ENCODE results near the gene RPUSD3. TPM values are rescaled to one million over a fixed set of nuclear protein-coding genes. Genes with fewer than 3 reads are reported as not detected.

Gene RPUSD3
- total RNA-seq, 1 donor from 2014 or later = 14.6 TPM

- no peak overlapping the region for H3K4me3 ChIP-seq (ENCODE audit: low read length in 3 of 3)
- peaks cover 9 to 11% (median 10%) of the 10 kb centered on the region in 3 donors for H3K4me1 ChIP-seq (ENCODE audit: control insufficient read depth in 3 of 3, insufficient read depth in 3 of 3, low read length in 3 of 3)
- H3K9ac ChIP-seq (ENCODE audit: low read depth in 1 of 3, low read length in 3 of 3) = no peak overlapping the region
- H3K36me3 ChIP-seq (ENCODE audit: control insufficient read depth in 3 of 3, insufficient read depth in 3 of 3, low read length in 3 of 3) = peaks cover 53 to 59% (median 57%) of the 10 kb centered on the region in 3 donors
- no peaks in the 10 kb centered on the region for H3K27me3 ChIP-seq (ENCODE audit: control insufficient read depth in 3 of 3, insufficient read depth in 3 of 3, low read length in 3 of 3)
- no peaks in the 10 kb centered on the region for H3K9me3 ChIP-seq (ENCODE audit: control insufficient read depth in 3 of 3, low read length in 3 of 3)
- H3K27ac ChIP-seq (ENCODE audit: low read depth, low read length) = no peak overlapping the region
Observed at GRCh38 chr3:9838856-9839255, 5.0 kb downstream of the RPUSD3 start.

DNA sequence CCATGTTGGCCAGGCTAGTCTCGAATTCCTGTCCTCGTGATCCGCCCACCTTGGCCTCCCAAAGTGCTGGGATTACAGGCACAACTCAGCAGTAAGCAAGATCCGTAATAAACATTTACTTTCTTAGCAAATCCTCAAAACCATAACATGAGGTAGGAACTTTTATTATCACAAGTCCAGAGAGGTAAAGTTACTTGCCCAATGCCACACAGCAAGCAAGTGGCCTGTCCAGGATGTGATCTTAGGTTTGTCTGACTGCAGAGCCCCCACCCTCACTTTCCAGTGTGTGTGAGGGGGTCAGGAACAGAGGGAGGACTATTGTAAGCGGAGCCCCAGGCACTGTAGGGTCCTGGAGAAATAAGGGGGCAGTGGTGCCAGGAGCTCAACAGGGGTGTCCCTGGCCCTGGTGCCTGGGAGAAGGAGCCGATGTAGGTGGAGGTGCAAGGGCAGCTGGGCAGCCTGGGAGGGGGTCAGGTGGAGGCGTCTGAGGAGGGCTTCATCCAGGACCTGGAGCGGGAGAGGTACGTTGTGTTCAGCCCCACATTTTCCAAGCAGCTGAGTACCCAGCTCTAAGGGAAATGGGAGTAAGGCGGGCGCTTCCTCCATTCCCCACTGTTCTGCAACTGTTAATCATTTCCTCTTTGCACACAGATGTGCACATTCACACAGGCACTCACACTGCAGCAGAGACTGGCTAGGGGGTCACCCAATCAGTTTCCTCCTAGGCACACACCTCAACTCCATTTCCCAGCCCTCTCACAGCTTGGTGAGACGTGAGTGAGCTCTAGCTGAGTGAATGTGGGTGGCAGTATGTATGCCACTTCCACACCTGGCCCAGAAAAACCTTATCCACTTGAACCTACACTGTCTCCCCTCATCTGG lies 5.9 kb downstream of the RPUSD3 start:
- Histone ChIP-seq H3K4me3 (ENCODE audit: low read length in 3 of 3) (no peak overlapping the region), H3K9ac (ENCODE audit: low read depth in 1 of 3, low read length in 3 of 3) (no peak overlapping the region), H3K27ac (ENCODE audit: low read depth, low read length) (no peak overlapping the region), H3K4me1 (ENCODE audit: control insufficient read depth in 3 of 3, insufficient read depth in 3 of 3, low read length in 3 of 3) (peaks cover 3 to 7% (median 5%) of the 10 kb centered on the region in 3 donors), H3K9me3 (ENCODE audit: control insufficient read depth in 3 of 3, low read length in 3 of 3) (no peaks in the 10 kb centered on the region), H3K27me3 (ENCODE audit: control insufficient read depth in 3 of 3, insufficient read depth in 3 of 3, low read length in 3 of 3) (no peaks in the 10 kb centered on the region), H3K36me3 (ENCODE audit: control insufficient read depth in 3 of 3, insufficient read depth in 3 of 3, low read length in 3 of 3) (peaks cover 54 to 67% (median 63%) of the 10 kb centered on the region in 3 donors)

DNA sequence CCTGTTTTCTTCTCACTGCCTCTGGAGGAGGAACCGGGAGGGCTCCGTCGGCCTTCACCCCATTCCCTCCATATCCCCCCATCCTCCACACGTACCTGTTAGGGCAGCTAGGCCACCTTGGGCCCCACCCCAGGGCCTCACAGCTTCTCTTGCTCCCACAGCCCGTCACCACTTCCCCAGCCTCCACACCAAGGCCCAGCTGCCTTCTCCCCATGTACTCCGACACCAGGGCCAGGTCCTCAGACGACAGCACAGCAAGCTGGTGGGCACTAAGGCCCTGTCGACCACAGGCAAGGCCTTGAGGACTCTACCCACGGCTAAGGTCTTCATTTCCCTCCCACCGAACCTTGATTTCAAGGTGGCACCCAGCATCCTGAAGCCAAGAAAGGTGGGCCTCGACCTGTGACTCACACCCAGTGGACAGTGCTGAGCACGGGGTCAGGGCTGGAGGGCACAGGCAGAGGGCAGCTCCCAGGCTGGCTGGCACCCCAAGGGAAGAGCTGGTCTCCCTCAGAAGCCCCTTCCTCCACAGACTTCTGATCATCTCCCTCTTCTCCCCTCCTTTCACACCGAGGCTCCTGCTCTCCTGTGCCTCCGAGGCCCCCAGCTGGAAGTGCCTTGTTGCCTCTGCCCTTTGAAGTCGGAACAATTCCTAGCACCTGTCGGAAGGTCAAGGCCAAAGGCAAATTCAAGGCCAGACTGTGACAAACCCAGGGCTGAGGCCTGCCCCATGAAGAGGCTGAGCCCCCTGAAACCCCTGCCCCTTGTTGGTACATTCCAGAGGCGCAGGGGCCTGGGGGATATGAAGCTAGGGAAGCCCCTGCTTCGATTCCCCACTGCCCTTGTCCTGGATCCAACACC lies 9.1 kb downstream of the RPUSD3 start:
- Histone ChIP-seq H3K9me3 (ENCODE audit: control insufficient read depth in 3 of 3, low read length in 3 of 3) (no peaks in the 10 kb centered on the region), H3K36me3 (ENCODE audit: control insufficient read depth in 3 of 3, insufficient read depth in 3 of 3, low read length in 3 of 3) (peaks cover 33 to 56% (median 47%) of the 10 kb centered on the region in 3 donors)

DNA sequence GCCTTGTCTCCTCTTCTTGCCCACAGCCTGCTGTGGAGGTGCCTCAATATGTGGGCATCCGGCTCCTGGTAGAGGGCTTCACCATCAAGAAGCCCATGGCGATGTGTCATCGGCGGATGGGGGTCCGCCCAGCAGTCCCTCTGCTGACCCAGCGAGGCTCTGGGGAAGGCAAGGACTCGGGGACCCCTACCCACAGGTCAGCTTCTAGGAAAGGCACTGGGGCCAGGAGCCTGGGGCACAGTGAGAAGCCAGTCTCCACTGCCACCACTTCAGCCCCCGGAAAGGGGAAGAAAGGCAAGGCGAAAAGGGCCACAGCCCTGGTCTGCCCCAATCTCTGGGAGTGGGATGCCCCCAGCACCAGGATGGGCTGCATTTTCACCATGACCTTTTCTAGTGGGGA lies 10.7 kb downstream of the RPUSD3 start:
- no peak overlapping the region for H3K9ac ChIP-seq (ENCODE audit: low read depth in 1 of 3, low read length in 3 of 3)
- no peak overlapping the region for H3K4me3 ChIP-seq (ENCODE audit: low read length in 3 of 3)
- no peaks in the 10 kb centered on the region for H3K9me3 ChIP-seq (ENCODE audit: control insufficient read depth in 3 of 3, low read length in 3 of 3)
- no peaks in the 10 kb centered on the region for H3K4me1 ChIP-seq (ENCODE audit: control insufficient read depth in 3 of 3, insufficient read depth in 3 of 3, low read length in 3 of 3)
- H3K27me3 ChIP-seq (ENCODE audit: control insufficient read depth in 3 of 3, insufficient read depth in 3 of 3, low read length in 3 of 3) = no peaks in the 10 kb centered on the region
- peaks cover 27 to 52% (median 43%) of the 10 kb centered on the region in 3 donors for H3K36me3 ChIP-seq (ENCODE audit: control insufficient read depth in 3 of 3, insufficient read depth in 3 of 3, low read length in 3 of 3)
- no peak overlapping the region for H3K27ac ChIP-seq (ENCODE audit: low read depth, low read length)

More for the DNA sequence above, 9.1 kb downstream of the RPUSD3 start:
- H3K4me3 ChIP-seq (ENCODE audit: low read length in 3 of 3) = no peak overlapping the region
- peak overlapping the region in 1 of 3 donors; percentile 33 for H3K9ac ChIP-seq (ENCODE audit: low read depth in 1 of 3, low read length in 3 of 3)
- no peaks in the 10 kb centered on the region for H3K4me1 ChIP-seq (ENCODE audit: control insufficient read depth in 3 of 3, insufficient read depth in 3 of 3, low read length in 3 of 3)
- H3K27ac ChIP-seq (ENCODE audit: low read depth, low read length) = no peak overlapping the region
- H3K27me3 ChIP-seq (ENCODE audit: control insufficient read depth in 3 of 3, insufficient read depth in 3 of 3, low read length in 3 of 3) = no peaks in the 10 kb centered on the region

DNA sequence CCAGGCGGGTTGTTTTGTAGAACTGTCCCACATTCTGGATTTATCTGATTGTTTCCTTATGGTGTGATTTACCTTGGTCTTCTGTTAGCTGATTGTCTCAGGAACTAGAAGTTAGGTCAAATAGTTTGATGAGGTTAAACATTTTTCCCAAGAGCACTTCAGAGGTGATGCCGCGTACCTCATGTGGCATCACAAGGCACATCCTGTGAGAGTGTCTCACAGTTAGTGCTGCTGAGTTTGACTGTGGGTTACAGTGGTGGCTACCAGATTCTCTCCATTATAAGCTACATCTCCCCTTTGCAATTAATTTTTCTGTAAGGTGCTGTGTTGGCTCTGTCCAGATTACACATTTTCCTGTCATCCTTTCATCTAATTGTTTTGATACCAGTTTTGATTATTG lies 12.6 kb downstream of the RPUSD3 start:
- Histone ChIP-seq H3K36me3 (ENCODE audit: control insufficient read depth in 3 of 3, insufficient read depth in 3 of 3, low read length in 3 of 3) (peaks cover 24 to 53% (median 42%) of the 10 kb centered on the region in 3 donors), H3K4me3 (ENCODE audit: low read length in 3 of 3) (no peak overlapping the region), H3K4me1 (ENCODE audit: control insufficient read depth in 3 of 3, insufficient read depth in 3 of 3, low read length in 3 of 3) (no peaks in the 10 kb centered on the region), H3K27ac (ENCODE audit: low read depth, low read length) (no peak overlapping the region), H3K9ac (ENCODE audit: low read depth in 1 of 3, low read length in 3 of 3) (no peak overlapping the region), H3K9me3 (ENCODE audit: control insufficient read depth in 3 of 3, low read length in 3 of 3) (no peaks in the 10 kb centered on the region), H3K27me3 (ENCODE audit: control insufficient read depth in 3 of 3, insufficient read depth in 3 of 3, low read length in 3 of 3) (no peaks in the 10 kb centered on the region)

- H3K27me3 ChIP-seq (ENCODE audit: control insufficient read depth in 3 of 3, insufficient read depth in 3 of 3, low read length in 3 of 3) = no peaks in the 10 kb centered on the region
- H3K4me3 ChIP-seq (ENCODE audit: low read length in 3 of 3) = no peak overlapping the region
- H3K9me3 ChIP-seq (ENCODE audit: control insufficient read depth in 3 of 3, low read length in 3 of 3) = no peaks in the 10 kb centered on the region
- H3K27ac ChIP-seq (ENCODE audit: low read depth, low read length) = no peak overlapping the region
- H3K36me3 ChIP-seq (ENCODE audit: control insufficient read depth in 3 of 3, insufficient read depth in 3 of 3, low read length in 3 of 3) = peaks cover 10 to 36% (median 27%) of the 10 kb centered on the region in 3 donors
- no peaks in the 10 kb centered on the region for H3K4me1 ChIP-seq (ENCODE audit: control insufficient read depth in 3 of 3, insufficient read depth in 3 of 3, low read length in 3 of 3)
- H3K9ac ChIP-seq (ENCODE audit: low read depth in 1 of 3, low read length in 3 of 3) = no peak overlapping the region
Observed at GRCh38 chr3:9828801-9829755, 14.7 kb downstream of the RPUSD3 start.

GRCh38 chr3:9826815-9827573 lies 16.8 kb downstream of the RPUSD3 start:
- H3K27me3 ChIP-seq (ENCODE audit: control insufficient read depth in 3 of 3, insufficient read depth in 3 of 3, low read length in 3 of 3) = no peaks in the 10 kb centered on the region
- H3K36me3 ChIP-seq (ENCODE audit: control insufficient read depth in 3 of 3, insufficient read depth in 3 of 3, low read length in 3 of 3) = peaks cover 7 to 21% (median 20%) of the 10 kb centered on the region in 3 donors
- no peaks in the 10 kb centered on the region for H3K4me1 ChIP-seq (ENCODE audit: control insufficient read depth in 3 of 3, insufficient read depth in 3 of 3, low read length in 3 of 3)
- H3K27ac ChIP-seq (ENCODE audit: low read depth, low read length) = no peak overlapping the region
- H3K4me3 ChIP-seq (ENCODE audit: low read length in 3 of 3) = no peak overlapping the region
- no peaks in the 10 kb centered on the region for H3K9me3 ChIP-seq (ENCODE audit: control insufficient read depth in 3 of 3, low read length in 3 of 3)
- H3K9ac ChIP-seq (ENCODE audit: low read depth in 1 of 3, low read length in 3 of 3) = no peak overlapping the region

DNA sequence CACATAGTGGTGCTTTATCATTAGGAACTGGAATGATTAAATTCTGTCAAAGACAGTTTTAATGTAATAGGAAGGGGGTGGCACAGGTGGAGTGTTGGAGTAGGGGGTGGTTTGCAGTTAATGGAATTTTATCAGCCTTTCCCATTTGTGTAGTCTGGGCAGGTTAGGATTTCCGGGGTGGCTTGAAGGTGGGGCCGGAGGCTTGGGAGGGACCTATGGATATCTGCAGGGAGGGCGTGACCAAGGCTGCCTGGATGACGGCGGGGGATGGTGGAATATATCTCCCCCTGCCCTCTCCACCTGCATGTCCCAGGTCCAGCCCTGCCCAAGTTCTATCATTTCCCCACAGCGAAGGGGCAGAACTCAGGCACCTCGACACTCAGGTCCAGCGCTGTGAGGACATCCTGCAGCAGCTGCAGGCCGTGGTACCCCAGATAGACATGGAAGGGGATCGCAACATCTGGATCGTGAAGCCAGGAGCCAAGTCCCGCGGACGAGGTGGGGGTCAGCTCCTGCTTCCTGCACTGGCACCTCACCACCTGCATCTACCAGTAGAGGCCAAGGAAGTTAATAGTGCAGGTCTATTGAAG lies 18.3 kb downstream of the RPUSD3 start:
- Histone ChIP-seq H3K27me3 (ENCODE audit: control insufficient read depth in 3 of 3, insufficient read depth in 3 of 3, low read length in 3 of 3) (no peaks in the 10 kb centered on the region), H3K9ac (ENCODE audit: low read depth in 1 of 3, low read length in 3 of 3) (no peak overlapping the region), H3K4me1 (ENCODE audit: control insufficient read depth in 3 of 3, insufficient read depth in 3 of 3, low read length in 3 of 3) (no peaks in the 10 kb centered on the region), H3K36me3 (ENCODE audit: control insufficient read depth in 3 of 3, insufficient read depth in 3 of 3, low read length in 3 of 3) (peaks cover 7 to 24% (median 17%) of the 10 kb centered on the region in 3 donors), H3K4me3 (ENCODE audit: low read length in 3 of 3) (no peak overlapping the region), H3K9me3 (ENCODE audit: control insufficient read depth in 3 of 3, low read length in 3 of 3) (no peaks in the 10 kb centered on the region), H3K27ac (ENCODE audit: low read depth, low read length) (no peak overlapping the region)
